GOT3 (cell line): ENCODE data around the gene HOXA13.
A peak's percentile ranks its signal among the peaks of the same experiment; 100 is the strongest.

Experiments used
- DNase-seq: peaks from one replicate; lab custom pipeline; 2025; ENCODE audit warnings: mixed read lengths; lab: John Stamatoyannopoulos, UW

The HOXA13 gene

DNA sequence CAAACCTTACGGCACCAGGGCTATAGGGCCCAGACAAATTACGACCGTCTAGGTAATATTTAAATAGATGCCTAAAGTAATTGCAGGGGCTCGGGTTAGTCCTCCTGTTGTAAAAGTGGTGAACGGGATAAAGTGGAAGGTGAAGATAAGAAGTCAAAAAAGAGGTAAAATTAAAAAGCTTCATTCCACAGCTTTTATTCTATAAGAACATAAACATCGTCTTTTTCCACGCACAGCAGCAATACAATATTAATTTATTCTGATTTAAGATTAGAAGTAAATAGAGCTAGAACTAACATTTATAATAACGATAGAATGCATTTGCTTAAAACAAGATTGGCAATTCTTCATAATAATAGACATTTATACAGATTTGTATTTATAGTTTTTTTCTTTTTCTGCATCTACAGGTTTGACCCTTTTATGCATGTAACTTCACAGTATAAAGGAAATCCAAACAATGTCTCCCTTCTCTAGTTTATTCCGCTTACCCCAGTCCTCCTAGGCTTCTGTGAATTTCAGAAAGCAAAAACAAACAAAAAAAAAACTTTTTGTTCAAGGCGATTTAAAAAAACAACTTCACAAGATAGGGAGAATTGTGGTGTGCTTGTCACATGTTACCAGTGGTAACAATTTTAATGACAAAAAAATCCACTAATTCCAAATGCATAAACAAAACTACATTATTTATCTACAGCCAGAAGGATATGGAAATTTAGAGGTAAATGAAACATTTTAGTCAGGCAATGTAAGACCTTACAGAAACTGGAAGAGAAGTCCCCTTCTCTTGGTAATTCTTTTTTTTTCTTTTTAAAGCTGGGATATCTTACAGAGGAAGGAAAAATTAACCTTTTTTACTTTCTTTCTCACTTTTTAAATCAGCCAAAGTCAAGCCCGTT is 29.2 kb downstream of the HOXA13 start:
- DNase-seq, result no peak

DNA sequence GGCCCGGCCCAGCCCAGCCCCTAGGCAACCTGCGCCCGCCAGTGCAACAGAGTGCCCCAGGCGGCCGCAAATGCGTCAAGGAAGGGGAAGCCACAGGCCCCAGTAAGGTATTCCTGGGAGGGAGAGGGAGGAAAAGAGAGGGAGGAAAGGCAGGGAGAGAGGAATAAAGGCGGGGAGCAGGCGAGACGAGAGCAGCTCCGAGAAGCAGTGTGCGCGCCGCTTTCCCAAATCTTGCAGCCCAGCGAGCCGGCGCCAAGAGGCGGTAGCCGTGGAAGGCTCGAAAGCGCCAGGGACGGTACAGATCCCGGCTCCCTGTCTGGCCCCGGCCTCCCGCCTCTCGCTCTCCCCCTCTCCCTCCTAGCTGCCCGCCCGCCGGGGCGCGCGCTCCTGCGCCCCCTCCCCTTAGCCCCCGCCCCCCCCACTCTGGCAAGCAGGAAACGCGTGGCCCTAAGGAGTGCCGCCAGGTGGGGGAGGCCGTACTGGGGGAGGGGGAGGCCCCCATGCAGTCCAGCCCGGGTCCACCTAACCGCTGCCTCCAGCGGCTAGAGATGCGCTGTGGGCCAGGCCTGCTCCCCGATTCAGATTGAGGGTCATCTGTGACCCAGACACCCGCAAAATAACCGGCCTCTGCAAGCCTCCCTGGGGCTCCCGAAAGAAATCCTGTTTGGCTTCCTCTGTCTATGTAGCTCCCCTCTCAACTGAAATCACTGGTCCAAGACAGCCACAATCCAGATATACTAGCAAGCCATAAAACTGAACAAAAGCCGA is 30.0 kb downstream of the HOXA13 start:
- no peak for DNase-seq

DNA sequence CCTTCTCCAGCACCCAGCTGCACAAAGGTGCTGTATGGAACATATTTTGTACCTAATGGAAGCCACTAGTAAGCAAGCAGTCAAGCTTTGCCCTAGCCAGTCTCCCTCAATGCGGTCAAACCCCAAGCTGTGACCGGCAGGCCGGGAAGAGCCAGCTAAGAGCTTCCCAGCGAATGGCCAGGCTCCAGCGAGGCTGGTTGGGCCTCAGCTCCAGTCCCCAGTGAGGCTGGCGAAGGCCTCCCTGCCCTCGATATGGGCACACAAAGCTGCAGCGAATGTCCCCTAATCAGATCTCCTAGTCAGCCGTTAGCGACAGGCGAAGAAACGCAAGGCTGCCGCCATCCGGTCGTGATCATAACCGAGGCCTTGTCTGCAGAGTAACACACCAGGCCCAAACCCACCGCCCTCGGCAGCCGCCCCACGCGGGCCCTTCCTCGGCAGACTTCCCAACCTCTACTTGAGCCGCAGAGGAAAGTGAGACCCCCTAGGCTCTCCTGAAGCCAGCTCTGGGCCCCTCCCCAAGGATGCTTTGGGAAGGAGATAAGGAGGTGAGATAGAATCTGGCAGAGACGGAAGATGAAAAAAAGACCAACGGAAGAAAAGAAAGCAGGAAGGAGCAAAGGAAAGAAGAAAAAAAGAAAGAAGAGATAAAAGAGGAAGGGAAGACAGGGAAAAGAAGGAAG is 31.5 kb downstream of the HOXA13 start:
- peak; percentile 74 for DNase-seq

DNA sequence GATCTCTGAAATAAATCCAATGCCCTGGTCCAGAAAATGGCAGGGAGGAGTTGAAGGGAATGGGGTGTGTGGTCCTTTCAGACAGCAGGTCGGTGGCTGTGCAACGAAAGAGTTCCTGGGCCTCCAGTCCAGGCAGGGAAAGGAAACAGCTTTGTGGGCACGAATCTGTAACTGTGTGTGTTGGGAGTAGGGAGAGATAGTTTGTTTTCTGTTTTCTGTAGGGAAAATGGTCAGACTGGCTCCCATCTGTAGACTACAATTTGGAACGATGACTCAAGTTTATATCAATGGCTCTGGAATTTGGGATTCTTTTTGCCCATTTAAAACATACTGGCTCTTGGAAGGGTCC is 32.0 kb downstream of the HOXA13 start:
- DNase-seq, result no peak

DNA sequence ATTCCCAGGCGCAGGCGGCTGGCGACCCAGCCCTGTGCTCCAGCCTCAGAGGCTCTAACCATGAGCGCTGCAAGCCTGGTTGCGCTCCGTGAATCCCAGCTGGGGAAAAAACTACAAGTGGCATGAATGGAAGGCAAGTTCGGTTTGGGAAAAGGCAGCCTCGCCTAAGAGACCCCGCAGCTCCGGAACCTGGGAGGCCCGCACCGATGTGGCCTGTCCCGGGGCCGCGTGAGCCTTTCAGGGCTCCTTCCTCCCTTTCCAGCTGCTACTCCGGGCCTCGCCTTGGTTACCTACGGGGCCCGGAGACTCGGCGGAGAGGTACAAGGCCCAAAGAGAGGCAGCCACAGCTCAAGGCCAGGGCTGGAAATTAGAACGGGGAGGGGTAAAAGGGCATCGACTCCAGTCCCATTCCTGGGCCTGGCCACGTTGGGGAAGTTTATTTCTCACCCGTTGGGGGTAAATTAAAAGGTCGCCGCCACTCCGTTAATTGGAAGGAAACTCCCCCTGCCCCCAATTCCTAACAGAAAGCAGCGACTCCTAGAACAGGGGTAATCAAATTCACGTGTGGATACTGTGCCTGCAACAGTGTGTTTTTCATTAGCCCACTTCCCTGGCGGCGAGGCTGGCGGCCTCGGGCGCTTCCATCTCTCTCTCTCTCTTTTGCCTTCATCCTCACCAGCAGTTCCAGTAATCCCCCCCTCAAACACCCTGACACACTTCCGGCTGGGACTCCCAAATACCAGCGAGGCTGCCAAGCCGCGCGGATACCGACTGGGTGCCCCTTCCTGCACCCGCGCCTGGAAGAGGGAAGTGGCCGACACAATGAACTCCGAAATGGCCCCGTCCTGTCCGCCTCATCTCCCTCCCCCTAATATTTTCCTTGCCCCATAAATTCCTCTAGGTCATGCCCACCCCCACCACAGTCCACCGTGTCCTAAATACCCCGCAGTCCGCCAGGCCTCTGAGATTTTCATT is 33.1 kb downstream of the HOXA13 start:
- no peak for DNase-seq

DNA sequence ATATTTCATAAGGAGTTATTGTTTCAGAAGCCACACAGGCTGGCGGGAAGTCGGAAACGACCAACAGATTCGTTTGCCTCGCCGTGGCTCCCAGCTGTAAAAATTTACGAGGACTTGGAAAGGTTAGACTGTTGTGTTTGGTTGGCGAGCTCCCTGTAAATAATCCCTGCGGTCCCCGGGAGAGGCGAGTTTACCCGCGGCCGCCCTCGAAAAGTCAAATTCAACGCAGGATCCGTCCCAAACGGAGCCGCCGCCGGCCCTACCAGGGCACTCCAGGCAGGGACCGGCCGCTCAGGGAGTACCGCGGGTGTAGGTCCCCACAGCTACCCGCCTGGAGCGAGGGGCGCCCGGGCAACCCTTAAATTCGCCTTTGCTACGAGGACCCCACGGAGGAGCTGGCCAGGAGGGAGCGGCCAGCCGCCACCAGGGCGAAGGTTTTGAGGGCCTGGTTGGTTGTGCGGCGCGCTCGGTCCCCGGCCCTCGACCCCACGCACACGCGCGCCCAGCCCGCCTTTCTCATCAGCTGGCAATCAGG is 33.8 kb downstream of the HOXA13 start:
- no peak for DNase-seq

DNA sequence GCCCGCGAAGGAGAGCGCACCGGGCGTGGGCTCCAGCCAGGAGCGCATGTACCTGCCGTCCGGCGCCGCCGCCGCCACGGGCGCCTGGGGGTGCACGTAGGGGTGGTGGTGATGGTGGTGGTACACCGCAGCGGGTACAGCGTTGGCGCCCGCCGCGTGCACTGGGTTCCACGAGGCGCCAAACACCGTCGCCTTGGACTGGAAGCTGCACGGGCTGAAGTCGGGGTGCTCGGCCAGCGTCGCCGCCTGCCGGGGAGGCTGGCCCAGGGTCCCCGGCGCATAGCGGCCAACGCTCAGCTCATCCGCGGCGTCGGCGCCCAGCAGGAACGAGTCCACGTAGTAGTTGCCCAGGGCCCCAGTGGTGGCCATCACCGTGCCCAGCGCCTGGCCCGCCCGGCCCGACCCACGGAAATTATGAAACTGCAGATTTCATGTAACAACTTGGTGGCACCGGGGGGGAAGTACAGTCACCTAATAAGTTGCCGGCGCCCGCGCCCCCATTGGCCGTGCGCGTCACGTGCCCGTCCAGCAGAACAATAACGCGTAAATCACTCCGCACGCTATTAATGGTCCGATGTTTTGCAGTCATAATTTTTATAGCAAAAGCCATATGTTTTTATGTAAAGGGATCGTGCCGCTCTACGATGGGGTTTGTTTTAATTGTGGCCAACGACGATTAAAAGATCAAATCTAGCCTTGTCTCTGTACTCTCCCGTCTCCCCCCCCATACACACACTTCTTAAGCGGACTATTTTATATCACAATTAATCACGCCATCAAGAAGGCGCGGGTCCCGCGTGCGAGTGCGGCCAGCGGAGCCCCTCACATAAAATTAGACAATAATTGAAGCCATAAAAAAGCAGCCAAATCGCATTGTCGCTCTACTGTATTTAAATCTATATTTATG is 34.5 kb downstream of the HOXA13 start, which contains the start of gene HOXA9:
Gene HOXA9, minus strand, starts transcription at position 449 of the 907 bp plus-strand sequence. Its CDS starts 80 bp downstream, at position 369.
- DNase-seq, result peak; percentile 74

DNA sequence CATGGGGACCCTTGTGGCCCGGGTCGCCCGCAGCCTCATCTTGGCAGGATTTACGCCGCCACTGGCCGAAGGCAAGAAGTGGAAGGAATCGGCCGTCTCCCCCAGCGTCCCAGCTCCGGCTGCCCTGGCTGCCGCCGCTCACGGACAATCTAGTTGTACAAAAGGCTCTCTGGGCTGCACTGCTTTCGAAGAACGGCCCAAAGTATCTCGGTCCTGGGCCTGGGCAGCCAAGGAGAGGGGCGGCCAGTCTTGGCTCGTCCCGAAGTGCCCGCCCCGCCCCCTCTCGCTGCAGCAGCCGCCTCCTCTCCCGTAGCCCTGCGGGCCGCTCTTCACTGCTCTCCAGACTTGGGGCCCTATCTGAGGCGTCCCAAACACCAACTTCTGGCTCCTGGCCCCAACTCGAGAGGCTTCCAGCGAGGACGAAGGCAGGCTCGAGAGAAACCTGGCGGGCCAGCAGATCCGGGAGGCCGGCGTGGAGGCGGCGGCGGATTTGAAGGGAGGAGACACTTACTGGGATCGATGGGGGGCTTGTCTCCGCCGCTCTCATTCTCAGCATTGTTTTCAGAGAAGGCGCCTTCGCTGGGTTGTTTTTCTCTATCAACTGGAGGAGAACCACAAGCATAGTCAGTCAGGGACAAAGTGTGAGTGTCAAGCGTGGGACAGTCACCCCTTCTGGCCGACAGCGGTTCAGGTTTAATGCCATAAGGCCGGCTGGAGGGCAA is 35.4 kb downstream of the HOXA13 start:
- DNase-seq, result no peak

DNA sequence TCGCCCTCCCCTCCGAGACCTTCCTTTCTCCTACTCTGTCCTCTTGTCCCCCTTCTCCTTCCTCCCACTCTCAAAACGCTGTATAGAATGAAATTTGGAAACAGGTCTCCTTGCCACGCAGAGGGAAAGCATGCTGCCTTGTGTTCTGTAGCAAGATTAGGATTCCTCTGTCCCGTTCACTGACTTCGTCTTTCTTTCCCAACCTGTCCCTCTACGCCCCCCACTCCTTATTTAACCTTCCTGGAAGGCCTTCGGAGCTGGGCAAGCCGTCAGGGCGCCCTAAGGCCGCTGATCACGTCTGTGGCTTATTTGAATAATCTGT is 35.9 kb downstream of the HOXA13 start:
- DNase-seq, result no peak

DNA sequence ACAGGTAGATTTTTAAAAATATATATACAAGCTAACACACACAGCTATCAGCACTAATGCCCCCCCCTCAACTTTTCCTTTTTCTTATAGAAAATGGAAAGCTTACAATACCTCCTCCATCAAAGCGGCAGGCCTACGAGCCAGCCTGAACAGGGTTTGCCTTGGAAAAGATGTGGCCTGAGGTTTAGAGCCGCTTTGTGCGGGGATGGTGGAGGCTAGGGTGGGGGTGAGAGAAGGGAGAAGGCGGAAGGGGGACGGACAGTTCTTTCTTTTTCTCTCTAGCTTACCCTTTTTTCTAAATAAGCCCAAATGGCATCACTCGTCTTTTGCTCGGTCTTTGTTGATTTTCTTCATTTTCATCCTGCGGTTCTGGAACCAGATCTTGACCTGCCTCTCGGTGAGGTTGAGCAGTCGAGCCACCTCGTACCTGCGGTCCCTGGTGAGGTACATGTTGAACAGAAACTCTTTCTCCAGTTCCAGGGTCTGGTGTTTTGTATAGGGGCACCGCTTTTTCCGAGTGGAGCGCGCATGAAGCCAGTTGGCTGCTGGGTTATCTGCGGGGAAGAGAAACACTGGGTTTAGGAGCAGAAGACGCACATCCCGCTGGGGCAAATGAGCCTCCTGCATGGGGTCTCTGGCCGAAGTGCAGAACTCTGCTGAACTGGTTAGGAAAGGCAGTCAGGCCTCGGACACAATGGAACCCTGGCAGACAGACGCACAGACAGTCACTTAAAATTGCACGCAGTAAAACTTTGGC is 36.4 kb downstream of the HOXA13 start:
- DNase-seq, result no peak

DNA sequence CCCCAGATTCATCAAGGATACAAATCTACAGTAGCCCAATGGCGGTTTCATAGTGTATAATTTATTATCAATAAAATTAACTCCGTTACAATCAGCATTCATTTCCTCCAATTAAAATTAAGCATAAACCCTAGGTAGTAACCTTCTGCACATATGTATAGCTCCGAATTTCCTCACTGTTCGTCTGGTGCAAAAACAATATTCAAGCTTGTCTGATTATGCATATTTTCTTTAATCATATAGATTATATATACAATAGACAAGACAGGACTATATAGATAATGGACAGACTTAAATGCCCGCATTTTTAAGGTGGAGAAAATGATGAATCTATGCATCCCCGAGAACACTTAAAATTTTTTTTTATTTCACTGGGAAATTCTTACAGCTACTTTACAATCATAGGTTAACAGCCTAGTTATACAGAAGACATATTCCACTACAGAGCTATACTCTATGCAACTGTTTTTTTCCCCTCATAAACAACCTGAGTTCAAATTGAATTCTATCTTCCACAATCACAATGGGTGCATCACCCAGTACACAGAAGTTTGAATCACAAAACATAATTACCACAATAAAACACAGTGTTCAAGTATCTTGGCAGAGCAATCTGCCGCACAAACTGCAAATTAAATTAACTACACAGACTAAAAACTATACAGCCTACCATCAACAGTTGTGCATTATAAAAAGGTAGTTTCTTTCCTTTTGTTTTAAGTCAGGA is 37.2 kb downstream of the HOXA13 start:
- DNase-seq, result no peak

DNA sequence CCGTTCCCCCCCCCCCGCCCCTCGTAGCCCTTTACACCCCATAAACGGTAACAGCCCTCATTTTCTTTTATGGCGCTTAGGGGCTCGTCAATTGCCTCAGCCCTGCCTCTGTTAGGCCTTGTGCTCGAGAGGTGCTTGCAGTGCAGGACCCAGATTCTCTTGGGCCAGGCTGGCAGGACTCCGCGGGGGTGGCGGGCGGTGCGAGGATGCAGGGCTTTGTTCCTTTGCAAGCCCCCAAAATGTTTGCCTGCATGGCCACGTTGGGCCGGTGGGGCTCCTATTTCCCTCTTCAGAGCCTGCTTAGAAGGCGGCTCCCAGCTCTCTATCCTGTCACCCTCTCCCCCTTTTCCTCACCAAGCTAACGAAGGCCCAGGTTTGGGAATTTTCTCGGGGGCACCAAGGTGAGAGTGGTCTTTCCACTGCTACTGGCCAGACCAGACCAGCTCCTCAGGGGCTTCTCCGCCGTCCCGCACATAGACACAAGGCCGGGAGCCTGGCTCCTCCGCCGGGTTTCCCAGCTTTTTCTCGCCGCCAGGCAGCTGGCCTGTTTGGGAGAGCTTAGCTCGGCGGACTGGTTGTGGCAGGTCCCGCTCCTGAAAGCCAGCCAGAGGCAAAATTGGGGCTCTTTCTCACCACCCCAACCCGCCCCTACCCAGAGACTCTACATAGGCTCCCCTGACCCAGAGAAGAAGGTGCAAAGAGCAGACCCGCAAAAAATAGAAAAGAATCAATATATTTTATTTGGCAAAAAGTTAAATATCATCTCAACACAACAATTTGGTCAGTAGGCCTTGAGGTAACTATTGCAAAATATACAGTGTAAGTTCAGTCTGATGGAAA is 38.0 kb downstream of the HOXA13 start:
- no peak for DNase-seq

DNA sequence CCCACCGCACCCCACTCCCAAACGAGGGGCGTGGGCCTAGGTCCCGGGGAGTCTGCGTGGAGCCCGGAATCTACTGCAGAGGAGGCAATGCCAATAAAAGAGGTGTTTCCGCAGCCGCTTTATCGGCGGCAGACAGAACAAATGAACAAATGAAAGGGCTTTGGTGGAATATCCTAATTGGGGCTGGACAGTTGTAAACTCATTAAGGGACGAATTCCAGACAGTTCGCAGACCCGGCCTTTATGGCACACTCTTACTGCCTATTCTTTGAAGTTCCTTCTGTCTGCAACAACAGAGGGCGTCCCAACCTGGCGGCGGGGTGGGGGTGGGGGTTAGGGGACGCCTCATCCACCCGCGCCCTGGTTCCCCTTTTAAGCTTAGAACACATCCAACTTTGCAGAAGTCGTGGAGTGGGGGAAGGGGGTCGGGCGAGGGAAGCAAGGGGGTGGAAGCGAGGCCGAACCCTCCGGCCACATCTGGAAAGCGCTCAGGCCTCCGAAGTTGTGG is 38.6 kb downstream of the HOXA13 start:
- no peak for DNase-seq

DNA sequence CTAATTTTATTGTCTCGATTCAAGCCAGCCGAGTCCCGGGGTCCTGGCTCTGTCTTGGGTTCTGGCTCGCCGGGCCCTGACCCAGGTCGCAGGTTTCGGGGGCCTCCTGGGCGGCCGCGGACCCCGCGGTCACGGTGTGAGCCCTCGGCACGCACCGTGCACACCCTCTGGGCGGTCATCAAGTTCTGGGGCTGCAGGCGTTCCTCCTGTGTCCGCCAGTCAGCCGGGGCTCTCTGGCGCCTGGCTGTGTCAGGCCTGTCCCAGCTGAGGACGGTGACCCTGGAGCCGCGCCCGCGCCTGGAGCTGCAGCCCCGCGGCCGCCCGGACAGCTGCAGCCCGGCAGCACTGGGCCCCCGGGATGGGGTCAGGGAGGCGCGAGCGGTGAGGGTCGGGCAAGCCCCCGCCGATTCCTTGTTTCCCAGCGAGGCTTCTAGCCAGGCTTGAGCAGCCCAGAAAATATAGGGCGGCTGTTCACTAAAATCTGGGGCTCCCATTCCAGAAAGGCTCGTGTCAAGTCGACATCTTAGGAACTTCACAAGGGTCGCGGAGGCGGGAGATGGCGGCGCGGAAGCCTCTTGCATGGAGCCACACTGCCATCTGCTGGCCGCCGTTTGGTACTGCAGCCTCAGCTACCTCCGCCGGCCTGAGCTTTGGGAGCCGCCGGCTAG is 39.2 kb downstream of the HOXA13 start:
- peak; percentile 81 for DNase-seq

DNA sequence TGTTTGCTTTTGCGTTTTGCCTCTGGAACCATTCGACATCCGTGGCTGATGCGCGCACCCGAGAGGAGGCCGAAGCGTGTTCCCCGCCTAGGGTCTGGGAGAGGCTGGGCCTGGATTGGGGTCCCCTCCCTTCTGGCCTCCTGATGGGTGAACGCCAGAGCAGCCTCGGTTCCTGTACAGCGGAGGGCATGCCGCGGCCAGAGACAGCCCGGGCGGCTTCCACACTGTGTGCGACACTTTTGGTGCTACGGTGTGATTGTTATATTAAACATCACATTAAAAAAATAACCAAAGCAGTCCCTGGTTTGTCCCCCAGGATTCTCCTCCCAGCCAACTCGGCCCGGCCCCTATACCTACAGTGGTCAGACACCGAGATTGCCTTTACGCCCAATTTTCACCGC is 39.7 kb downstream of the HOXA13 start:
- DNase-seq, result no peak
